GM21367 (cell line): ENCODE results near the gene SLC5A12.
"Not testable (repeated sequence)": the region's sequence is repeated elsewhere in the genome, so short reads cannot be mapped to it uniquely, and the experiment has no call there.

ENCODE experiments used
- ATAC-seq: cut with Tn5 transposase; IDR thresholded peaks from one replicate; pipeline ENCODE4 v1.9.1; 2021; ENCODE audit not compliant: unreplicated experiment

The SLC5A12 gene

GRCh38 chr11:26655287-26655686, 66.6 kb downstream of the SLC5A12 start:
- ATAC-seq = no peak

GRCh38 chr11:26651916-26652315, 69.9 kb downstream of the SLC5A12 start:
- ATAC-seq = no peak

GRCh38 chr11:26649884-26650283, 72.0 kb downstream of the SLC5A12 start:
- ATAC-seq = peak; percentile 77

- not testable (repeated sequence) for ATAC-seq
Observed at GRCh38 chr11:26643314-26643713, 78.5 kb downstream of the SLC5A12 start.

GRCh38 chr11:26632691-26633159, 89.1 kb downstream of the SLC5A12 start:
- no peak for ATAC-seq

GRCh38 chr11:26626346-26626745, 95.5 kb downstream of the SLC5A12 start:
- no peak for ATAC-seq

GRCh38 chr11:26623076-26623659, 98.7 kb downstream of the SLC5A12 start:
- no peak for ATAC-seq

- ATAC-seq = no peak
Observed at GRCh38 chr11:26622181-26622580, 99.7 kb downstream of the SLC5A12 start.

- no peak for ATAC-seq
Observed at GRCh38 chr11:26621132-26621531, 100.7 kb downstream of the SLC5A12 start.

- no peak for ATAC-seq
Observed at GRCh38 chr11:26620282-26621045, 101.4 kb downstream of the SLC5A12 start.

GRCh38 chr11:26618441-26618840, 103.4 kb downstream of the SLC5A12 start:
- ATAC-seq = no peak
